ENCODE data around the gene PEX11G. TPM values are rescaled to one million over a fixed set of nuclear protein-coding genes. Genes with fewer than 3 reads are reported as not detected.
A peak's percentile ranks its signal among the peaks of the same experiment; 100 is the strongest.

Gene PEX11G
- total RNA-seq, 1 experiment from 2014 or later, result 4.3 TPM

- Mint-ChIP-seq H3K27me3 (ENCODE audit: low read depth) (no peaks in the 10 kb centered on the region), H3K4me1 (no peaks in the 10 kb centered on the region), H3K4me3 (no peak overlapping the region), H3K36me3 (peaks cover 19% of the 10 kb centered on the region), H3K27ac (no peak overlapping the region), H3K9me3 (no peaks in the 10 kb centered on the region)
- DNase-seq (ENCODE audit: low spot score) (peak; percentile 56), ATAC-seq (peak; percentile 83)
- TF ChIP-seq NR2C2 (CRISPR knock-in tag; IDR thresholded peaks at IDR 0.05) (no peak), E2F5 (CRISPR knock-in tag; IDR thresholded peaks at IDR 0.05) (no peak)
- ChIA-PET POLR2A (no interaction called here), CTCF (interaction anchor here (1.0 to 2.6 kb wide), 17 partner anchors 9 to 360 kb away, joined by 3 to 23 read pairs (median 7); partner anchors contain the start of genes MCOLN1 and PNPLA6)
Measured at GRCh38 chr19:7461841-7462629, 26.8 kb downstream of the PEX11G start.

- DNase-seq (ENCODE audit: low spot score) (no peak), ATAC-seq (no peak)
- H3K9me3 Mint-ChIP-seq, result peaks cover 7% of the 10 kb centered on the region
- peaks cover 34% of the 10 kb centered on the region for H3K36me3 Mint-ChIP-seq
- H3K4me1 Mint-ChIP-seq, result no peaks in the 10 kb centered on the region
- ChIA-PET CTCF (interaction anchor here (1.1 to 2.6 kb wide), 4 partner anchors 34 to 108 kb away, joined by 3 to 13 read pairs (median 8); a partner anchor contains a TSS), POLR2A (no interaction called here)
- H3K27me3 Mint-ChIP-seq (ENCODE audit: low read depth), result no peaks in the 10 kb centered on the region; the same call in 1 of the 2 replicates
- TF ChIP-seq ATF1 (CRISPR knock-in tag; IDR thresholded peaks at IDR 0.05) (no peak), ATF2 (CRISPR knock-in tag; IDR thresholded peaks at IDR 0.05; ENCODE audit: borderline replicate concordance, low read depth) (no peak), CDX4 (CRISPR knock-in tag; IDR thresholded peaks at IDR 0.05; ENCODE audit: borderline replicate concordance) (no peak), CREM (CRISPR knock-in tag; IDR thresholded peaks at IDR 0.05) (no peak), KAT7 (CRISPR knock-in tag; IDR thresholded peaks at IDR 0.05; ENCODE audit: borderline replicate concordance) (no peak), NFATC4 (CRISPR knock-in tag; IDR thresholded peaks at IDR 0.05) (no peak), SMAD3 (CRISPR knock-in tag; IDR thresholded peaks at IDR 0.05; ENCODE audit: borderline replicate concordance) (no peak)
- H3K4me3 Mint-ChIP-seq, result no peak overlapping the region
- no peak overlapping the region for H3K27ac Mint-ChIP-seq
Measured at GRCh38 chr19:7460562-7460966, 28.3 kb downstream of the PEX11G start.

- H3K36me3 Mint-ChIP-seq, result peaks cover 39% of the 10 kb centered on the region
- no peak for DNase-seq (ENCODE audit: low spot score)
- TF ChIP-seq FOXJ3 (CRISPR knock-in tag; IDR thresholded peaks at IDR 0.05; ENCODE audit: borderline replicate concordance), result no peak
- no peak for ATAC-seq
- H3K4me3 Mint-ChIP-seq, result no peak overlapping the region
- POLR2A ChIA-PET, result interaction anchor here (0.6 kb wide), 1 partner anchor 424 kb away, joined by 4 read pairs; no protein-coding TSS in a partner anchor
- H3K4me1 Mint-ChIP-seq, result no peaks in the 10 kb centered on the region
- CTCF ChIA-PET, result interaction anchor here (1.8 kb wide), 1 partner anchor 38 kb away, joined by 4 read pairs; a partner anchor contains a TSS
- H3K27me3 Mint-ChIP-seq (ENCODE audit: low read depth), result no peaks in the 10 kb centered on the region; the same call in 1 of the 2 replicates
- no peak overlapping the region for H3K27ac Mint-ChIP-seq
- H3K9me3 Mint-ChIP-seq, result peaks cover 15% of the 10 kb centered on the region
Measured at GRCh38 chr19:7459773-7460172, 29.1 kb downstream of the PEX11G start.

GRCh38 chr19:7458675-7459074, 30.2 kb downstream of the PEX11G start:
- Mint-ChIP-seq H3K4me3 (no peak overlapping the region), H3K27me3 (ENCODE audit: low read depth) (no peaks in the 10 kb centered on the region; the same call in 1 of the 2 replicates), H3K9me3 (peaks cover 26% of the 10 kb centered on the region), H3K36me3 (peaks cover 47% of the 10 kb centered on the region), H3K4me1 (no peaks in the 10 kb centered on the region), H3K27ac (no peak overlapping the region)
- POLR2A ChIA-PET, result no interaction called here
- DNase-seq (ENCODE audit: low spot score) (no peak), ATAC-seq (no peak)
- CTCF ChIA-PET, result no interaction called here
- TF ChIP-seq PRDM15 (CRISPR knock-in tag; IDR thresholded peaks at IDR 0.05) (no peak), SP1 (CRISPR knock-in tag; conservative IDR thresholded peaks at IDR 0.05) (no peak), ETV6 (CRISPR knock-in tag; IDR thresholded peaks at IDR 0.05) (no peak), STAT6 (CRISPR knock-in tag; conservative IDR thresholded peaks at IDR 0.05; ENCODE audit: low read depth) (no peak), CBFB (CRISPR knock-in tag; IDR thresholded peaks at IDR 0.05; ENCODE audit: low read depth) (no peak), FOXP1 (CRISPR knock-in tag; IDR thresholded peaks at IDR 0.05; ENCODE audit: borderline replicate concordance) (no peak), EMX1 (CRISPR knock-in tag; IDR thresholded peaks at IDR 0.05) (no peak), ZNF416 (CRISPR knock-in tag; IDR thresholded peaks at IDR 0.05) (no peak)

Data from WTC11 (cell line).